Measurements from ENCODE around the gene OVCA2. TPM values are rescaled to one million over a fixed set of nuclear protein-coding genes. Genes with fewer than 3 reads are reported as not detected.

Gene OVCA2
- total RNA-seq, 2 experiments from 2014 or later = 31.7 to 42.2 TPM

GRCh38 chr17:2063261-2064146 is 21.7 kb downstream of the OVCA2 start:
- Mint-ChIP-seq H3K4me1 (peaks cover 89% of the 10 kb centered on the region), H3K9me3 (ENCODE audit: low read depth) (no peaks in the 10 kb centered on the region), H3K36me3 (peaks cover 51% of the 10 kb centered on the region), H3K27me3 (no peaks in the 10 kb centered on the region), H3K4me3 (peak overlapping the region; percentile 45), H3K27ac (peak overlapping the region; percentile 96)
- CTCF ChIA-PET = interaction anchor here (0.8 to 13.6 kb wide), 10 partner anchors 9 to 217 kb away, joined by 3 to 401 read pairs (median 5); partner anchors contain the start of gene HIC1
- ATAC-seq = peak; percentile 37
- DNase-seq = peak; percentile 87

- Mint-ChIP-seq H3K9me3 (ENCODE audit: low read depth) (no peaks in the 10 kb centered on the region), H3K27ac (peak overlapping the region; percentile 96), H3K27me3 (no peaks in the 10 kb centered on the region), H3K4me3 (peak overlapping the region; percentile 45), H3K36me3 (peaks cover 54% of the 10 kb centered on the region), H3K4me1 (peaks cover 95% of the 10 kb centered on the region)
- ATAC-seq (no peak), DNase-seq (no peak)
- CTCF ChIA-PET = interaction anchor here (0.7 to 13.6 kb wide), 15 partner anchors 9 to 272 kb away, joined by 3 to 401 read pairs (median 5); partner anchors contain the start of genes HIC1 and TSR1
Observed at GRCh38 chr17:2064147-2064489, 22.3 kb downstream of the OVCA2 start.

GRCh38 chr17:2064520-2064971 is 22.7 kb downstream of the OVCA2 start:
- Mint-ChIP-seq H3K27me3 (no peaks in the 10 kb centered on the region), H3K36me3 (peaks cover 53% of the 10 kb centered on the region), H3K9me3 (ENCODE audit: low read depth) (no peaks in the 10 kb centered on the region), H3K4me1 (peaks cover 97% of the 10 kb centered on the region), H3K27ac (peak overlapping the region; percentile 96), H3K4me3 (peak overlapping the region; percentile 45)
- CTCF ChIA-PET = interaction anchor here (0.6 to 13.6 kb wide), 19 partner anchors 10 to 271 kb away, joined by 3 to 401 read pairs (median 5); partner anchors contain the start of genes HIC1 and TSR1
- ATAC-seq (peak; percentile 31), DNase-seq (peak; percentile 78)

GRCh38 chr17:2064980-2065785 is 23.4 kb downstream of the OVCA2 start:
- H3K27me3 Mint-ChIP-seq = no peaks in the 10 kb centered on the region
- CTCF ChIA-PET = interaction anchor here (0.6 to 13.6 kb wide), 18 partner anchors 10 to 219 kb away, joined by 3 to 401 read pairs (median 4); partner anchors contain the start of gene HIC1
- H3K9me3 Mint-ChIP-seq (ENCODE audit: low read depth) = no peaks in the 10 kb centered on the region
- peaks cover 55% of the 10 kb centered on the region for H3K36me3 Mint-ChIP-seq
- peak overlapping the region; percentile 45 for H3K4me3 Mint-ChIP-seq
- peaks cover 99% of the 10 kb centered on the region for H3K4me1 Mint-ChIP-seq
- peak; percentile 67 for ATAC-seq
- DNase-seq = peak; percentile 94
- peak overlapping the region; percentile 96 for H3K27ac Mint-ChIP-seq

GRCh38 chr17:2065949-2066400 is 24.2 kb downstream of the OVCA2 start:
- no peaks in the 10 kb centered on the region for H3K27me3 Mint-ChIP-seq
- H3K9me3 Mint-ChIP-seq (ENCODE audit: low read depth) = no peaks in the 10 kb centered on the region
- peaks cover 99% of the 10 kb centered on the region for H3K4me1 Mint-ChIP-seq
- ATAC-seq = no peak
- CTCF ChIA-PET = interaction anchor here (0.8 to 13.6 kb wide), 8 partner anchors 11 to 202 kb away, joined by 3 to 401 read pairs (median 7); partner anchors contain the start of gene HIC1
- peak overlapping the region; percentile 9 for H3K4me3 Mint-ChIP-seq
- H3K36me3 Mint-ChIP-seq = peaks cover 49% of the 10 kb centered on the region
- peak overlapping the region; percentile 96 for H3K27ac Mint-ChIP-seq
- DNase-seq = no peak

- CTCF ChIA-PET = interaction anchor here (0.6 to 10.9 kb wide), 7 partner anchors 10 to 178 kb away, joined by 3 to 198 read pairs (median 7); partner anchors contain the start of gene HIC1
- no peaks in the 10 kb centered on the region for H3K9me3 Mint-ChIP-seq (ENCODE audit: low read depth)
- no peak for DNase-seq
- peak overlapping the region; percentile 77 for H3K4me3 Mint-ChIP-seq
- H3K4me1 Mint-ChIP-seq = peaks cover 99% of the 10 kb centered on the region
- no peaks in the 10 kb centered on the region for H3K27me3 Mint-ChIP-seq
- peaks cover 53% of the 10 kb centered on the region for H3K36me3 Mint-ChIP-seq
- ATAC-seq = no peak
- peak overlapping the region; percentile 97 for H3K27ac Mint-ChIP-seq
Observed at GRCh38 chr17:2067048-2067561, 25.3 kb downstream of the OVCA2 start.

GRCh38 chr17:2067608-2068024 is 25.8 kb downstream of the OVCA2 start:
- ATAC-seq (no peak), DNase-seq (peak; percentile 51)
- H3K4me1 Mint-ChIP-seq = peaks cover 99% of the 10 kb centered on the region
- peak overlapping the region; percentile 97 for H3K27ac Mint-ChIP-seq
- H3K9me3 Mint-ChIP-seq (ENCODE audit: low read depth) = no peaks in the 10 kb centered on the region
- peak overlapping the region; percentile 77 for H3K4me3 Mint-ChIP-seq
- H3K27me3 Mint-ChIP-seq = no peaks in the 10 kb centered on the region
- peaks cover 55% of the 10 kb centered on the region for H3K36me3 Mint-ChIP-seq
- CTCF ChIA-PET = interaction anchor here (1.4 to 10.9 kb wide), 5 partner anchors 10 to 178 kb away, joined by 4 to 198 read pairs (median 40); partner anchors contain the start of gene HIC1

- peaks cover 97% of the 10 kb centered on the region for H3K4me1 Mint-ChIP-seq
- peak overlapping the region; percentile 97 for H3K27ac Mint-ChIP-seq
- DNase-seq (no peak), ATAC-seq (no peak)
- H3K27me3 Mint-ChIP-seq = no peaks in the 10 kb centered on the region
- H3K9me3 Mint-ChIP-seq (ENCODE audit: low read depth) = no peaks in the 10 kb centered on the region
- CTCF ChIA-PET = interaction anchor here (1.4 to 10.9 kb wide), 5 partner anchors 11 to 177 kb away, joined by 4 to 198 read pairs (median 40); partner anchors contain the start of gene HIC1
- H3K4me3 Mint-ChIP-seq = peak overlapping the region; percentile 77
- H3K36me3 Mint-ChIP-seq = peaks cover 57% of the 10 kb centered on the region
Observed at GRCh38 chr17:2068031-2068518, 26.3 kb downstream of the OVCA2 start.

- Mint-ChIP-seq H3K4me1 (peaks cover 92% of the 10 kb centered on the region), H3K4me3 (peak overlapping the region; percentile 77), H3K27me3 (no peaks in the 10 kb centered on the region), H3K36me3 (peaks cover 54% of the 10 kb centered on the region), H3K9me3 (ENCODE audit: low read depth) (no peaks in the 10 kb centered on the region), H3K27ac (peak overlapping the region; percentile 97)
- CTCF ChIA-PET = interaction anchor here (0.7 to 10.9 kb wide), 7 partner anchors 11 to 196 kb away, joined by 3 to 198 read pairs (median 7); partner anchors contain the start of gene HIC1
- ATAC-seq = peak; percentile 14
- DNase-seq = peak; percentile 76
Observed at GRCh38 chr17:2068519-2069051, 26.8 kb downstream of the OVCA2 start.

- Mint-ChIP-seq H3K27me3 (no peaks in the 10 kb centered on the region), H3K4me1 (peaks cover 89% of the 10 kb centered on the region), H3K36me3 (peaks cover 48% of the 10 kb centered on the region), H3K4me3 (peak overlapping the region; percentile 77), H3K9me3 (ENCODE audit: low read depth) (no peaks in the 10 kb centered on the region), H3K27ac (peak overlapping the region; percentile 97)
- ATAC-seq (peak; percentile 82), DNase-seq (peak; percentile 96)
- CTCF ChIA-PET = interaction anchor here (0.5 to 10.9 kb wide), 7 partner anchors 13 to 284 kb away, joined by 3 to 198 read pairs (median 3); partner anchors contain the start of gene HIC1
Observed at GRCh38 chr17:2070241-2071023, 28.6 kb downstream of the OVCA2 start.

- H3K9me3 Mint-ChIP-seq (ENCODE audit: low read depth) = no peaks in the 10 kb centered on the region
- H3K4me3 Mint-ChIP-seq = peak overlapping the region; percentile 15
- no peak for DNase-seq
- peaks cover 89% of the 10 kb centered on the region for H3K4me1 Mint-ChIP-seq
- CTCF ChIA-PET = interaction anchor here (0.9 to 10.9 kb wide), 7 partner anchors 13 to 198 kb away, joined by 3 to 198 read pairs (median 9); partner anchors contain the start of gene HIC1
- H3K27me3 Mint-ChIP-seq = no peaks in the 10 kb centered on the region
- peaks cover 46% of the 10 kb centered on the region for H3K36me3 Mint-ChIP-seq
- no peak for ATAC-seq
- H3K27ac Mint-ChIP-seq = peak overlapping the region; percentile 97
Observed at GRCh38 chr17:2071024-2071385, 29.2 kb downstream of the OVCA2 start.

Measured in activated CD8-positive, alpha-beta memory T cell treated with anti-CD3 and anti-CD28 coated beads, Interleukin-2, amount 10 ng/mL, durations not matched to agents 7 days and 5 days (primary cell).